ENCODE results near the gene FAM25A. TPM values are rescaled to one million over a fixed set of nuclear protein-coding genes. Genes with fewer than 3 reads are reported as not detected.
"Not testable (repeated sequence)": the region's sequence is repeated elsewhere in the genome, so short reads cannot be mapped to it uniquely, and the experiment has no call there.

Gene FAM25A
- total RNA-seq, 1 experiment from 2014 or later = not detected

- POLR2A ChIA-PET; H3K27me3 Mint-ChIP-seq (ENCODE audit: insufficient read depth, unreplicated experiment); H3K36me3 Mint-ChIP-seq (ENCODE audit: insufficient read depth, unreplicated experiment); BruUV-seq (replicated peaks); H3K4me1 ChIP-seq; H3K36me3 ChIP-seq (ENCODE audit: control insufficient read depth, insufficient read depth, low read length); CTCF ChIA-PET; H3K9me3 ChIP-seq; H3K4me3 Mint-ChIP-seq (ENCODE audit: unreplicated experiment); H3K9me3 Mint-ChIP-seq (ENCODE audit: unreplicated experiment); H3K4me1 Mint-ChIP-seq (ENCODE audit: low read depth, unreplicated experiment); DNase-seq; H3K27ac Mint-ChIP-seq (ENCODE audit: unreplicated experiment); H3K27me3 ChIP-seq (replicated peaks; ENCODE audit: control insufficient read depth, insufficient read depth, low read length); H3K4me3 ChIP-seq (ENCODE audit: low read depth, low read length): not testable (repeated sequence)
- intact Hi-C loops (cut with micrococcal nuclease; ENCODE audit: unreplicated experiment) = loop anchor here (5.0 kb wide), 1 partner anchor 55 kb away; no protein-coding TSS in a partner anchor
Observed at GRCh38 chr10:87026747-87027508, 6.8 kb downstream of the FAM25A start.

- intact Hi-C loops (cut with micrococcal nuclease; ENCODE audit: unreplicated experiment); H3K4me3 Mint-ChIP-seq (ENCODE audit: unreplicated experiment); H3K4me1 Mint-ChIP-seq (ENCODE audit: low read depth, unreplicated experiment); H3K27me3 ChIP-seq (replicated peaks; ENCODE audit: control insufficient read depth, insufficient read depth, low read length); DNase-seq; H3K27me3 Mint-ChIP-seq (ENCODE audit: insufficient read depth, unreplicated experiment); H3K36me3 ChIP-seq (ENCODE audit: control insufficient read depth, insufficient read depth, low read length); H3K4me1 ChIP-seq; H3K9me3 ChIP-seq; BruUV-seq (replicated peaks); H3K27ac Mint-ChIP-seq (ENCODE audit: unreplicated experiment); H3K36me3 Mint-ChIP-seq (ENCODE audit: insufficient read depth, unreplicated experiment); H3K4me3 ChIP-seq (ENCODE audit: low read depth, low read length); POLR2A ChIA-PET; H3K9me3 Mint-ChIP-seq (ENCODE audit: unreplicated experiment): not testable (repeated sequence)
- CTCF ChIA-PET = interaction anchor here (0.6 kb wide), 1 partner anchor 91 kb away, joined by 3 read pairs; no protein-coding TSS in a partner anchor
Observed at GRCh38 chr10:87030419-87030818, 10.3 kb downstream of the FAM25A start.

GRCh38 chr10:87030912-87031635, 11.0 kb downstream of the FAM25A start:
- no TSS peak for BruUV-seq (replicated peaks)
- POLR2A ChIA-PET = no interaction called here
- DNase-seq = no peak
- H3K36me3 ChIP-seq (ENCODE audit: control insufficient read depth, insufficient read depth, low read length) = no peaks in the 10 kb centered on the region
- H3K27me3 Mint-ChIP-seq (ENCODE audit: insufficient read depth, unreplicated experiment) = no peaks in the 10 kb centered on the region
- H3K27ac Mint-ChIP-seq (ENCODE audit: unreplicated experiment) = no peak overlapping the region
- peaks cover 8% of the 10 kb centered on the region for H3K9me3 ChIP-seq
- H3K4me3 Mint-ChIP-seq (ENCODE audit: unreplicated experiment) = no peak overlapping the region
- H3K4me1 ChIP-seq = no peaks in the 10 kb centered on the region
- no peaks in the 10 kb centered on the region for H3K27me3 ChIP-seq (replicated peaks; ENCODE audit: control insufficient read depth, insufficient read depth, low read length)
- H3K4me3 ChIP-seq (ENCODE audit: low read depth, low read length) = no peak overlapping the region
- CTCF ChIA-PET = no interaction called here
- no peak for TF ChIP-seq CTCF (IDR thresholded peaks at IDR 0.05; ENCODE audit: insufficient read depth in 1 of 2, low read depth in 1 of 2, low read length in 1 of 2, severe bottlenecking in 1 of 2, unreplicated experiment in 1 of 2)
- intact Hi-C loops (cut with micrococcal nuclease; ENCODE audit: unreplicated experiment) = no loop called here
- H3K4me1 Mint-ChIP-seq (ENCODE audit: low read depth, unreplicated experiment) = no peaks in the 10 kb centered on the region
- H3K9me3 Mint-ChIP-seq (ENCODE audit: unreplicated experiment) = no peaks in the 10 kb centered on the region
- no peaks in the 10 kb centered on the region for H3K36me3 Mint-ChIP-seq (ENCODE audit: insufficient read depth, unreplicated experiment)

GRCh38 chr10:87036623-87037022, 16.5 kb downstream of the FAM25A start:
- Histone ChIP-seq H3K4me1 (no peaks in the 10 kb centered on the region), H3K27me3 (replicated peaks; ENCODE audit: control insufficient read depth, insufficient read depth, low read length) (no peaks in the 10 kb centered on the region), H3K36me3 (ENCODE audit: control insufficient read depth, insufficient read depth, low read length) (no peaks in the 10 kb centered on the region), H3K4me3 (ENCODE audit: low read depth, low read length) (no peak overlapping the region), H3K9me3 (no peaks in the 10 kb centered on the region)
- intact Hi-C loops (cut with micrococcal nuclease; ENCODE audit: unreplicated experiment) = no loop called here
- DNase-seq = no peak
- Mint-ChIP-seq H3K27me3 (ENCODE audit: insufficient read depth, unreplicated experiment) (no peaks in the 10 kb centered on the region), H3K36me3 (ENCODE audit: insufficient read depth, unreplicated experiment) (peaks cover 24% of the 10 kb centered on the region), H3K9me3 (ENCODE audit: unreplicated experiment) (no peaks in the 10 kb centered on the region), H3K4me3 (ENCODE audit: unreplicated experiment) (no peak overlapping the region), H3K27ac (ENCODE audit: unreplicated experiment) (no peak overlapping the region), H3K4me1 (ENCODE audit: low read depth, unreplicated experiment) (peaks cover 7% of the 10 kb centered on the region)
- CTCF ChIA-PET = interaction anchor here (0.6 kb wide), 1 partner anchor 40 kb away, joined by 3 read pairs; no protein-coding TSS in a partner anchor
- POLR2A ChIA-PET = no interaction called here
- BruUV-seq (replicated peaks) = no TSS peak
- no peak for TF ChIP-seq CTCF (IDR thresholded peaks at IDR 0.05; ENCODE audit: insufficient read depth in 1 of 2, low read depth in 1 of 2, low read length in 1 of 2, severe bottlenecking in 1 of 2, unreplicated experiment in 1 of 2)

Measured in Caco-2 (cell line).